Fibroblast of villous mesenchyme (primary cell): ENCODE data around the gene NKAIN2. TPM values are rescaled to one million over a fixed set of nuclear protein-coding genes. Genes with fewer than 3 reads are reported as not detected.

Experiments used
- DNase-seq: peaks from one replicate; pipeline ENCODE4 v3.0.0-alpha.2; 2010; ENCODE audit warnings: low read depth
- H3K4me3 ChIP-seq: 2 replicates; pipeline ENCODE4 v1.5.1; 2011; ENCODE audit warnings: low read depth, mild to moderate bottlenecking, low read length
- total RNA-seq: library from RNA; depleted of rRNA; stranded (reverse); fragments of >200 nt; gene quantifications from 2 replicates; pipeline ENCODE4 v1.2.3, GENCODE V29; 2012
- TF ChIP-seq, protein P1 (sequence below): IDR thresholded peaks from 2 replicates; pipeline ENCODE4 v1.5.1; 2012; ENCODE audit warnings: low read depth, mild to moderate bottlenecking, low read length; ENCODE audit not compliant: insufficient read depth

Gene NKAIN2
- total RNA-seq, 1 donor, result not detected

DNA sequence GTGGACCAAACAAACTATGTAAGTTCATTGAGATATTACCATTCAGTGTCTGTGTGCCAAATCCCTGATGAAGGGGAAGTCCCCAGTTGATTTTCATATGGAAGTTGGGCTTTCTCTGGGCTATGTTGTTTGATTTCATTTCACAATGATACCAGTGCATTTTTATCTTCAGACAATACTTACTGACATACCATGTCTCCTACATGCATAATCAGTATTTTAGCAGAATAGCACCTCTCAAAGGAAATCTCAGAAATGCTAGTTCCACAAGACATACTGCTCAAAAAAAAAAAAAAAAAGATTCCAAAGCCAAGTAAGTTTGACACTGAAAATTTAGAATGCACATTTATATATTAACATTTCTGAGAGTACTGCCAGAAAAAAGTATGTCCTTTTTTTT lies 989.7 kb downstream of the NKAIN2 start:
- H3K4me3 ChIP-seq, result no peak overlapping the region
- no peak for DNase-seq
- TF ChIP-seq, protein P1, sequence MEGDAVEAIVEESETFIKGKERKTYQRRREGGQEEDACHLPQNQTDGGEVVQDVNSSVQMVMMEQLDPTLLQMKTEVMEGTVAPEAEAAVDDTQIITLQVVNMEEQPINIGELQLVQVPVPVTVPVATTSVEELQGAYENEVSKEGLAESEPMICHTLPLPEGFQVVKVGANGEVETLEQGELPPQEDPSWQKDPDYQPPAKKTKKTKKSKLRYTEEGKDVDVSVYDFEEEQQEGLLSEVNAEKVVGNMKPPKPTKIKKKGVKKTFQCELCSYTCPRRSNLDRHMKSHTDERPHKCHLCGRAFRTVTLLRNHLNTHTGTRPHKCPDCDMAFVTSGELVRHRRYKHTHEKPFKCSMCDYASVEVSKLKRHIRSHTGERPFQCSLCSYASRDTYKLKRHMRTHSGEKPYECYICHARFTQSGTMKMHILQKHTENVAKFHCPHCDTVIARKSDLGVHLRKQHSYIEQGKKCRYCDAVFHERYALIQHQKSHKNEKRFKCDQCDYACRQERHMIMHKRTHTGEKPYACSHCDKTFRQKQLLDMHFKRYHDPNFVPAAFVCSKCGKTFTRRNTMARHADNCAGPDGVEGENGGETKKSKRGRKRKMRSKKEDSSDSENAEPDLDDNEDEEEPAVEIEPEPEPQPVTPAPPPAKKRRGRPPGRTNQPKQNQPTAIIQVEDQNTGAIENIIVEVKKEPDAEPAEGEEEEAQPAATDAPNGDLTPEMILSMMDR, result no peak

DNA sequence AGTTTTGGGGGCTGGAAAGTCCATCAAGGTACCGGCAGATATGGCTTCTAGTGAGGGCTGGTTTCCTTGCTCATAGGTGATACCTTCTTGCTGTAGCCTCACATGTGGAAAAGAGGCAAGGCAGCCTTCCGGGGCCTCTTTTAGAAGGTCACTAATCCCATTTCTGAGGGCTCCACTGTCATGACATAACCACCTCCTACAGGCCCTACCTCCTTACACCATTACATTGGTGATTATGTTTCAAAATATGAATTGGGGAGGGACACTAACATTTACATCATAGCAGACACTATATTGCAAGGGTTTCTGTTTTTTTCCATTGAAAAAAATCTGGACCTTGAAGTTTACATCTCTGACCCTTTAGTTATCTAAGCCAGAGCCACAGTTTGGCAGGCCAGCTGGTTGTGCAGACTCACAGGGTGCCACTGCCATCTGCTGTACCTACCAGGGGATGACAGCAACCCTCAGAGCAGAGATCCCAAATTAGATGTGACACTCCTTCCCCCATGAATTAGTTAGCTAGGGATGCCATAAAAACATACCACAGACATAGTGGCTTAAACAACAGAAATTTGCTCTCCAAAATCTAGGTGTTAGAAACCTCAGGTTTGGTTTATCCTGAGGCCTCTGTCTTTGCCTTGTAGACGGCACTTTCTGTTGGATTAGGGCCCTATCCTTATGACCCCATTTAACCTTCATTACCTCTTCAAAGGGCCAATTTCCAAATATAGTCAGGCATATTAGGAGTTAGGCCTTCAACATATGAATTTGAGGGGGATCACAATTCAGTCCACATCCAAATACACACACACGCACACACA lies 992.2 kb downstream of the NKAIN2 start:
- TF ChIP-seq, protein P1, result peak; percentile 50
- no peak overlapping the region for H3K4me3 ChIP-seq
- peak; percentile 15 for DNase-seq

DNA sequence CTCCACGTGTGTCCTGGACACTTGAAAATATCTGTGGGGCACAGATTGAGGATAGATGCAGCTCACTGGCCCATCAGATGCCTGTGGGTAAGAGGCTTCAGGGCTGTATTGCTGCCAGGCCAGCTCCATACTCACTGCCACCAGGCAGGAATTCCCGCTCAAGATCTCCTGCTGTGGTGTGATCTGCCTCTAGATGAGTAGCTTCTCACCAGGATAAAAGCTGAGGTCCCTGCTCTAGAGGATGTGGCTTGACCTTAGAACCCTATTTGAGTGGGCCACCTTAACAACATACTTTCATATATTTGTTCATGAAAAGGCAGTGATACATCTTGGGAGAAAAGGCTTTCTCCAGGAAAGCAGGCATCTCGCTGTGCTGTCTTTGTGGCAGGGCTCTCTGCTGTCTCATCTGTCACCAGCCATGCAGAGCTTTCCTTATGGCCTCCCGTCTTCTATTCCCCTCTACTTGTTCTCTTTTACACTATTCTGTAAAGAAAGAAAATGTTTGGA lies 992.9 kb downstream of the NKAIN2 start:
- H3K4me3 ChIP-seq, result no peak overlapping the region
- no peak for DNase-seq
- TF ChIP-seq, protein P1, result no peak

DNA sequence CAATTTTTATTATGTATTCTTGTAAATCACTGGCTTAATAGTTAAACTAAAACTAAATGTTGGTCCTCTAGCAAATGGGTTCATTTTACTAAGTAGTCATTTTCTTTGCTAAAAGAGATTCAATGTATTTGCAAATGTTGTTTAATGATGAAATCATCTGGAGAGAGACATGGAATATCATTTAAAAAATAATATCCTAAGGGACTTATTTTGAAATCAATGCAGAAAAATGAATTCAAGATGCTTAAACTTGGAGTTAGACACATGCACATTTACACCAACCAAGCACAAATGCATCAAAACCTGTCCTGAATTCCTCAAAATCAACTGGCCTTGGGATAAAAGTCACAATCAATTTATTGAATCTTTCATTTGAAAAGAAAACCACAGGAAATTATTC lies 993.6 kb downstream of the NKAIN2 start:
- no peak overlapping the region for H3K4me3 ChIP-seq
- DNase-seq, result no peak
- TF ChIP-seq, protein P1, result no peak

DNA sequence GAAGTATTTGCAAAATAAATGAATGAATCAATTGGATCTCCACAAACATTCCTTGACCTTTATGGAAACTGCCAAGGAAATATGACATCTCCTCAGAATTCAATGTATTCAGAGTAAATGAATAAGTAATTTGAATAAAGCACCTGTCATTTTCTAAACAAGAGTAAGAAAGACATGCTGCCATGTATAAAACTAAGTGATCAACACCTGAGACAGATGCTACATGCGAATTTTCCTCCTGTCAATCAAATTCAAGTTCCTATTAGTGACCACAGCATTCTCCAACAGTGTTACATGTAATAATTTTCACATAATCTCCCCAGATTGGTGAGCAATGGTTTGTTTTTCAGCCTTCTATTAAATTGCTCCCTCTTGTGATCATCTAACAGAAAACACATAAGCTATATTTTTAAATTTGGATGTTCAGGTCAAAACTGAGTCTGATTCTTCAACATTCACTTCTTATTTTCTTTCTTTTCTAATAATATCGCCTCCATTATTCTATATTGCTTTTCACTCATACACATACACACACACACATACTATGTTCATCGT lies 995.4 kb downstream of the NKAIN2 start:
- TF ChIP-seq, protein P1, result peak; percentile 16
- DNase-seq, result peak; percentile 1
- no peak overlapping the region for H3K4me3 ChIP-seq

DNA sequence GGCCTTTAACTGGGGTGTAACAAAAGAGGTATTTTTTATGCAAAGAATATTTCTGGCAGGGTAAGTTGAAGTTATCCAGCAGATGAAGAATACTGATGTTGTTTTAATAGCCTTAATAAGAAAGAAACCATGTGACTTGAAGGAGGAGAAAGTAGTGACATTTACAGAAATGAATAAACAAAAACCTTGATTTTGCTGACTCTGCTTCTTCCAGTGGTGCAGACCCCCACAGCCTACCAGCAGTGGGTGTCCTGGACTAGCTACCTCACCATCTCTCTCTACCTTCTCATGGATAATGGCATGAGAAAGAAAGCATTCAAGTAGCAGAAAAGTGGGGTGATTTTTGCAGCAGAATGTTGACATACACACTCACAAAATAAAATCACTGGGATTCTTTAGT lies 996.0 kb downstream of the NKAIN2 start:
- DNase-seq, result no peak
- no peak overlapping the region for H3K4me3 ChIP-seq
- TF ChIP-seq, protein P1, result no peak
